ENCODE data around the gene PALLD. TPM values are rescaled to one million over a fixed set of nuclear protein-coding genes. Genes with fewer than 3 reads are reported as not detected.

Gene PALLD
- total RNA-seq, 4 donors from 2014 or later: 1,036 to 2,270 (median 2,202) TPM

- peaks cover 21 to 100% (median 52%) of the 10 kb centered on the region in 3 donors for H3K4me1 ChIP-seq
- no peaks in the 10 kb centered on the region for H3K9me3 ChIP-seq
- ATAC-seq: peak; percentile 42
- H3K4me3 ChIP-seq: peak overlapping the region; percentile 23 to 33
- peak; percentile 43 for TF ChIP-seq POLR2AphosphoS5 (IDR thresholded peaks at IDR 0.05)
- TF ChIP-seq EP300 (IDR thresholded peaks at IDR 0.05): no peak
- no peak for TF ChIP-seq CTCF (IDR thresholded peaks at IDR 0.05)
- H3K27ac ChIP-seq: peak overlapping the region; percentile 86 to 100 (median 93)
- peaks cover 0 to 9% of the 10 kb centered on the region in 2 donors for H3K36me3 ChIP-seq
- no peaks in the 10 kb centered on the region for H3K27me3 ChIP-seq
- WGBS, 2 donors (ENCODE audit: low coverage in 1 of 2): 13 to 14% methylated on average over 1 to 2 of the region's 4 CpGs
Measured at GRCh38 chr4:168847771-168848502, 351.1 kb downstream of the PALLD start.

GRCh38 chr4:168849030-168849675, 352.3 kb downstream of the PALLD start:
- no peaks in the 10 kb centered on the region for H3K9me3 ChIP-seq
- 2 to 3% methylated on average over 9 to 10 of the region's 10 CpGs for WGBS, 2 donors (ENCODE audit: low coverage in 1 of 2)

GRCh38 chr4:168849997-168850396, 353.1 kb downstream of the PALLD start:
- ATAC-seq: no peak
- 7 to 43% methylated on average over 3 of the region's 3 CpGs for WGBS, 2 donors (ENCODE audit: low coverage in 1 of 2)
- no peak overlapping the region for H3K4me3 ChIP-seq
- H3K27ac ChIP-seq: peak overlapping the region; percentile 86 to 100 (median 93)
- H3K4me1 ChIP-seq: peaks cover 34 to 100% (median 52%) of the 10 kb centered on the region in 3 donors
- H3K9me3 ChIP-seq: no peaks in the 10 kb centered on the region
- H3K36me3 ChIP-seq: peaks cover 0 to 14% of the 10 kb centered on the region in 2 donors
- TF ChIP-seq CTCF (IDR thresholded peaks at IDR 0.05) (no peak), POLR2AphosphoS5 (IDR thresholded peaks at IDR 0.05) (no peak), EP300 (IDR thresholded peaks at IDR 0.05) (no peak), POLR2A (IDR thresholded peaks at IDR 0.05) (no peak)
- H3K27me3 ChIP-seq: no peaks in the 10 kb centered on the region

More at GRCh38 chr4:168849030-168849675, 352.3 kb downstream of the PALLD start:
- Histone ChIP-seq H3K27ac (peak overlapping the region; percentile 86 to 100 (median 93)), H3K36me3 (peaks cover 0 to 14% of the 10 kb centered on the region in 2 donors), H3K27me3 (no peaks in the 10 kb centered on the region), H3K4me1 (peaks cover 33 to 100% (median 53%) of the 10 kb centered on the region in 3 donors), H3K4me3 (peak overlapping the region in 1 of 2 donors; percentile 33)
- TF ChIP-seq CTCF (IDR thresholded peaks at IDR 0.05) (no peak), POLR2A (IDR thresholded peaks at IDR 0.05) (no peak), POLR2AphosphoS5 (IDR thresholded peaks at IDR 0.05) (no peak), EP300 (IDR thresholded peaks at IDR 0.05) (no peak)
- no peak for ATAC-seq

- no peaks in the 10 kb centered on the region for H3K9me3 ChIP-seq
- ATAC-seq: no peak
- no peaks in the 10 kb centered on the region for H3K27me3 ChIP-seq
- H3K4me1 ChIP-seq: peaks cover 25 to 100% (median 43%) of the 10 kb centered on the region in 3 donors
- H3K4me3 ChIP-seq: no peak overlapping the region
- H3K27ac ChIP-seq: peak overlapping the region; percentile 85 to 100 (median 92)
- 48 to 66% methylated on average over 3 of the region's 3 CpGs for WGBS, 2 donors (ENCODE audit: low coverage in 1 of 2)
- TF ChIP-seq CTCF (IDR thresholded peaks at IDR 0.05) (no peak), POLR2AphosphoS5 (IDR thresholded peaks at IDR 0.05) (no peak), POLR2A (IDR thresholded peaks at IDR 0.05) (no peak), EP300 (IDR thresholded peaks at IDR 0.05) (no peak)
- H3K36me3 ChIP-seq: peaks cover 0 to 14% of the 10 kb centered on the region in 2 donors
Measured at GRCh38 chr4:168852387-168852786, 355.5 kb downstream of the PALLD start.

Measured in gastroesophageal sphincter (tissue), 4 donors.